Lower leg skin (tissue), 3 donors: Measurements from ENCODE around the gene FANCC.

Experiments used
- POLR2A ChIP-seq, 2 donors: fragments of 450-650 bp; IDR thresholded peaks; one replicate each; pipeline ENCODE4 v1.6.1; 2016 to 2017; ENCODE audit warnings: antibody characterized with exemption in 2 of 2, mild to moderate bottlenecking in 1 of 2, moderate library complexity in 1 of 2
- TF ChIP-seq, protein P1 (sequence below), 3 donors: fragments of 450-650 bp; IDR thresholded peaks; one replicate each; pipeline ENCODE4 v1.5.1; 2016; ENCODE audit warnings: antibody characterized with exemption in 3 of 3, mild to moderate bottlenecking in 3 of 3, moderate library complexity in 2 of 3

DNA sequence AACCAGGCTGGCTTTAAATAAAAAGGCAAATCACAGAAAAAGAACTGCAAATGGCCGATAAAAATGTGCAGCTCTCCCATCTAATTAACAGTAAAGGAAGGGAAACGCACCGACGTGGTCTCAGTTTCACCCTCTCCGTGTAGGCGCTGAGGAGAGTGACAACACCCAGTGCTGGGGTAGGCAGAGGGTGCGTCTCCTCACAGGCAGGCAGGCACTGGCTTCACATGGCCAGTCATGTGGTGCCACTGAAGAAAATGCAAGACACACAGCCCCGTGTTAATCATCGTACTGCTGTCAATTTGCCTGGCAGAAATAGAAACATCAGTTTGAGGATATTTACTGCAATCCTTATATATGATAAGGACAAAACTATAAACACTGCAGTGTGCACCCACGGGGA lies 178.4 kb downstream of the FANCC start:
- TF ChIP-seq, protein P1, sequence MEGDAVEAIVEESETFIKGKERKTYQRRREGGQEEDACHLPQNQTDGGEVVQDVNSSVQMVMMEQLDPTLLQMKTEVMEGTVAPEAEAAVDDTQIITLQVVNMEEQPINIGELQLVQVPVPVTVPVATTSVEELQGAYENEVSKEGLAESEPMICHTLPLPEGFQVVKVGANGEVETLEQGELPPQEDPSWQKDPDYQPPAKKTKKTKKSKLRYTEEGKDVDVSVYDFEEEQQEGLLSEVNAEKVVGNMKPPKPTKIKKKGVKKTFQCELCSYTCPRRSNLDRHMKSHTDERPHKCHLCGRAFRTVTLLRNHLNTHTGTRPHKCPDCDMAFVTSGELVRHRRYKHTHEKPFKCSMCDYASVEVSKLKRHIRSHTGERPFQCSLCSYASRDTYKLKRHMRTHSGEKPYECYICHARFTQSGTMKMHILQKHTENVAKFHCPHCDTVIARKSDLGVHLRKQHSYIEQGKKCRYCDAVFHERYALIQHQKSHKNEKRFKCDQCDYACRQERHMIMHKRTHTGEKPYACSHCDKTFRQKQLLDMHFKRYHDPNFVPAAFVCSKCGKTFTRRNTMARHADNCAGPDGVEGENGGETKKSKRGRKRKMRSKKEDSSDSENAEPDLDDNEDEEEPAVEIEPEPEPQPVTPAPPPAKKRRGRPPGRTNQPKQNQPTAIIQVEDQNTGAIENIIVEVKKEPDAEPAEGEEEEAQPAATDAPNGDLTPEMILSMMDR (IDR thresholded peaks at IDR 0.05) = no peak
- TF ChIP-seq POLR2A (IDR thresholded peaks at IDR 0.05) = no peak
